SK-N-SH treated with all-trans-retinoic acid at 6 μM for 48 hours (cell line): Measurements from ENCODE around the gene MYO7A.

Experiments
- ATAC-seq: fragments of 200-7000 bp; cut with Tn5 transposase; 3 replicates; pipeline ENCODE4 v1.9.1; 2020; ENCODE audit warnings: mild to moderate bottlenecking, moderate library complexity
- ARNTL ChIP-seq: fragments of 450-650 bp; formaldehyde crosslinking; IDR thresholded peaks from 2 replicates; pipeline ENCODE4 v1.5.0; 2020; ENCODE audit warnings: low read depth, mild to moderate bottlenecking, moderate library complexity, borderline replicate concordance
- BACH2 ChIP-seq: fragments of 250-450 bp; sonication (Bioruptor Pico); IDR thresholded peaks from 2 replicates; pipeline ENCODE4 v1.9.0; 2021; ENCODE audit warnings: mild to moderate bottlenecking, borderline replicate concordance
- CREB5 ChIP-seq: fragments of 250-450 bp; sonication (Bioruptor Pico); IDR thresholded peaks from 2 replicates; pipeline ENCODE4 v1.5.1; 2020; ENCODE audit warnings: low read depth, mild to moderate bottlenecking, moderate library complexity
- CSDC2 ChIP-seq: fragments of 250-450 bp; sonication (Bioruptor Pico); IDR thresholded peaks from 2 replicates; pipeline ENCODE4 v1.5.0; 2020; ENCODE audit warnings: mild to moderate bottlenecking, moderate library complexity
- CSRNP3 ChIP-seq: fragments of 250-450 bp; sonication (Bioruptor Pico); IDR thresholded peaks from 2 replicates; pipeline ENCODE4 v1.5.1; 2021; ENCODE audit warnings: mild to moderate bottlenecking, moderate library complexity
- ESRRG ChIP-seq: fragments of 250-450 bp; sonication (Bioruptor Pico); IDR thresholded peaks from 2 replicates; pipeline ENCODE4 v1.6.1; 2021; ENCODE audit warnings: mild to moderate bottlenecking
- GLIS3 ChIP-seq: fragments of 250-450 bp; sonication (Bioruptor Pico); IDR thresholded peaks from 2 replicates; pipeline ENCODE4 v1.5.0; 2020; ENCODE audit warnings: mild to moderate bottlenecking, moderate library complexity
- ISL1 ChIP-seq: fragments of 250-450 bp; sonication (Bioruptor Pico); IDR thresholded peaks from 2 replicates; pipeline ENCODE4 v2.1.2; 2022; ENCODE audit warnings: mild to moderate bottlenecking, moderate library complexity
- OSR1 ChIP-seq: fragments of 250-450 bp; sonication (Bioruptor Pico); IDR thresholded peaks from 2 replicates; pipeline ENCODE4 v1.8.0; 2022; ENCODE audit warnings: moderate library complexity, mild to moderate bottlenecking, inconsistent platforms
- PATZ1 ChIP-seq: fragments of 250-450 bp; sonication (Bioruptor Pico); IDR thresholded peaks from 2 replicates; pipeline ENCODE4 v1.8.0; 2020; ENCODE audit warnings: mild to moderate bottlenecking, moderate library complexity, borderline replicate concordance
- POU6F1 ChIP-seq: fragments of 250-450 bp; sonication (Bioruptor Pico); IDR thresholded peaks from 2 replicates; pipeline ENCODE4 v1.8.0; 2021; ENCODE audit warnings: low read depth, mild to moderate bottlenecking, moderate library complexity, borderline replicate concordance
- PPARA ChIP-seq: fragments of 250-450 bp; sonication (Bioruptor Pico); IDR thresholded peaks from 2 replicates; pipeline ENCODE4 v1.5.0; 2020; ENCODE audit warnings: mild to moderate bottlenecking, borderline replicate concordance
- RARB ChIP-seq: fragments of 250-450 bp; sonication (Bioruptor Pico); IDR thresholded peaks from 2 replicates; pipeline ENCODE4 v1.8.0; 2021; ENCODE audit warnings: mild to moderate bottlenecking, moderate library complexity
- SNAI2 ChIP-seq: fragments of 250-450 bp; sonication (Bioruptor Pico); IDR thresholded peaks from 2 replicates; pipeline ENCODE4 v1.5.0; 2020; ENCODE audit warnings: mild to moderate bottlenecking, moderate library complexity
- TCF4 ChIP-seq: fragments of 250-450 bp; sonication (Bioruptor Pico); IDR thresholded peaks from 2 replicates; pipeline ENCODE4 v1.8.0; 2021; ENCODE audit warnings: mild to moderate bottlenecking, moderate library complexity, borderline replicate concordance
- TOX ChIP-seq: fragments of 250-450 bp; sonication (Bioruptor Pico); IDR thresholded peaks from 2 replicates; pipeline ENCODE4 v1.8.0; 2021; ENCODE audit warnings: mild to moderate bottlenecking, moderate library complexity, borderline replicate concordance
- TSHZ2 ChIP-seq: fragments of 250-450 bp; sonication (Bioruptor Pico); IDR thresholded peaks from 2 replicates; pipeline ENCODE4 v1.5.0; 2020; ENCODE audit warnings: mild to moderate bottlenecking, moderate library complexity
- ZC3H10 ChIP-seq: fragments of 250-450 bp; sonication (Bioruptor Pico); IDR thresholded peaks from 2 replicates; pipeline ENCODE4 v1.5.1; 2021; ENCODE audit warnings: mild to moderate bottlenecking, moderate library complexity
- ZFP30 ChIP-seq: fragments of 450-650 bp; formaldehyde crosslinking; IDR thresholded peaks from 2 replicates; pipeline ENCODE4 v1.5.0; 2022; ENCODE audit warnings: mild to moderate bottlenecking, moderate library complexity
- ZNF565 ChIP-seq: fragments of 450-650 bp; formaldehyde crosslinking; conservative IDR thresholded peaks from 2 replicates; pipeline ENCODE4 v1.5.0; 2020; ENCODE audit warnings: low read depth, mild to moderate bottlenecking, moderate library complexity
- ZNF70 ChIP-seq: fragments of 450-650 bp; formaldehyde crosslinking; IDR thresholded peaks from 2 replicates; pipeline ENCODE4 v1.5.0; 2020; ENCODE audit warnings: mild to moderate bottlenecking, moderate library complexity
- ZNF8 ChIP-seq: fragments of 450-650 bp; formaldehyde crosslinking; IDR thresholded peaks from 2 replicates; pipeline ENCODE4 v1.5.0; 2020; ENCODE audit warnings: mild to moderate bottlenecking, moderate library complexity

MYO7A gene

GRCh38 chr11:77100166-77101042 lies 27.6 kb upstream of the MYO7A start:
- TF ChIP-seq POU6F1 (CRISPR knock-in tag) (no peak), PATZ1 (CRISPR knock-in tag) (no peak), ZNF70 (CRISPR knock-in tag) (no peak), BACH2 (no peak), ZFP30 (CRISPR knock-in tag) (no peak), ZNF565 (CRISPR knock-in tag) (no peak), CSDC2 (no peak), ARNTL (CRISPR knock-in tag) (no peak)
- no peak; the same call in 2 of the 3 replicates for ATAC-seq

- TF ChIP-seq PATZ1 (CRISPR knock-in tag), result no peak
- TF ChIP-seq RARB (CRISPR knock-in tag), result no peak
- no peak for TF ChIP-seq ZNF70 (CRISPR knock-in tag)
- TF ChIP-seq CREB5, result no peak
- ATAC-seq, result peak; percentile 64
Measured at GRCh38 chr11:77101043-77101537, 27.0 kb upstream of the MYO7A start.

- no peak for ATAC-seq
- TF ChIP-seq ZNF8 (no peak), GLIS3 (CRISPR knock-in tag) (no peak), POU6F1 (CRISPR knock-in tag) (no peak), ZC3H10 (CRISPR knock-in tag) (no peak), OSR1 (CRISPR knock-in tag) (no peak), ARNTL (CRISPR knock-in tag) (no peak), RARB (CRISPR knock-in tag) (no peak), ZFP30 (CRISPR knock-in tag) (no peak), CSDC2 (no peak), TSHZ2 (CRISPR knock-in tag) (no peak), ESRRG (CRISPR knock-in tag) (no peak), PPARA (CRISPR knock-in tag) (no peak), TOX (no peak), TCF4 (CRISPR knock-in tag) (no peak), CSRNP3 (CRISPR knock-in tag) (no peak), SNAI2 (CRISPR knock-in tag) (no peak), ISL1 (CRISPR knock-in tag) (no peak), ZNF565 (CRISPR knock-in tag) (no peak)
Measured at GRCh38 chr11:77102246-77103210, 25.5 kb upstream of the MYO7A start, which contains the start of gene OMP. TSS of gene OMP (plus strand) at chr11:77102840. CDS start at chr11:77102840, 0 bp downstream.
